ENCODE results near the gene GABPA. TPM values are rescaled to one million over a fixed set of nuclear protein-coding genes. Genes with fewer than 3 reads are reported as not detected.
A peak's percentile ranks its signal among the peaks of the same experiment; 100 is the strongest.

Gene GABPA
- total RNA-seq, 1 experiment from 2014 or later, result 20.4 TPM

DNA sequence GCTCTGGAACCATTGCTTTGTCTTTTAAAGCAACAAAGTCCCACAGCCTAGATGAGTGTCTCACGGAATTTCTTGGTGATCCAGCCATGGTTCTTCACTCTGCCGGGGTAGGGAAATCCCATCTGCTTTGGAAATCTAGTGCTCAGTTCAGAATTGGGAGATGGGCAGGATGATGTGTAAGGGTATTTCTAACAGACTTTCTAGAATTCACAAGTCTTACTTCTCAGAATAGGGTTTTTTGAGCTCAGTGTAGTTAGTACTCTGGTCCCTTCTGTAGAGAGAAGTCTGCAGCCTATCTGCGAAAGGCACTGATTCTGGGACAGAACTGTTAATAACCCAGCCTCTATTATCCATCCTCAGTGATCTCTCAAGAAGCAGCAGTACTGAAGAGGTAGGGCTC, 25.3 kb downstream of the GABPA start:
- no peak overlapping the region for H3K56ac ChIP-seq (ENCODE audit: insufficient read length, low read depth, low read length)
- no CpG with 5 or more reads among the region's 3 CpGs for WGBS (ENCODE audit: extremely low coverage, insufficient read length, low lambda C conversion rate)
- H3K4me3 Mint-ChIP-seq, result no peak overlapping the region

More for the DNA sequence above, 25.3 kb downstream of the GABPA start:
- TF ChIP-seq, protein P1, sequence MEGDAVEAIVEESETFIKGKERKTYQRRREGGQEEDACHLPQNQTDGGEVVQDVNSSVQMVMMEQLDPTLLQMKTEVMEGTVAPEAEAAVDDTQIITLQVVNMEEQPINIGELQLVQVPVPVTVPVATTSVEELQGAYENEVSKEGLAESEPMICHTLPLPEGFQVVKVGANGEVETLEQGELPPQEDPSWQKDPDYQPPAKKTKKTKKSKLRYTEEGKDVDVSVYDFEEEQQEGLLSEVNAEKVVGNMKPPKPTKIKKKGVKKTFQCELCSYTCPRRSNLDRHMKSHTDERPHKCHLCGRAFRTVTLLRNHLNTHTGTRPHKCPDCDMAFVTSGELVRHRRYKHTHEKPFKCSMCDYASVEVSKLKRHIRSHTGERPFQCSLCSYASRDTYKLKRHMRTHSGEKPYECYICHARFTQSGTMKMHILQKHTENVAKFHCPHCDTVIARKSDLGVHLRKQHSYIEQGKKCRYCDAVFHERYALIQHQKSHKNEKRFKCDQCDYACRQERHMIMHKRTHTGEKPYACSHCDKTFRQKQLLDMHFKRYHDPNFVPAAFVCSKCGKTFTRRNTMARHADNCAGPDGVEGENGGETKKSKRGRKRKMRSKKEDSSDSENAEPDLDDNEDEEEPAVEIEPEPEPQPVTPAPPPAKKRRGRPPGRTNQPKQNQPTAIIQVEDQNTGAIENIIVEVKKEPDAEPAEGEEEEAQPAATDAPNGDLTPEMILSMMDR (conservative IDR thresholded peaks at IDR 0.05), result no peak
- H3K79me1 ChIP-seq (ENCODE audit: insufficient read depth, low read depth, low read length, poor library complexity, severe bottlenecking), result no peaks in the 10 kb centered on the region
- Mint-ChIP-seq H3K36me3 (ENCODE audit: insufficient read depth in 1 of 3, low read depth in 3 of 3) (peaks cover 6 to 56% (median 52%) of the 10 kb centered on the region in 3 experiments; a peak in 5 of 7 replicates), H3K4me1 (no peaks in the 10 kb centered on the region), H3K27ac (0 out of 7 replicates have a peak overlapping the region, but pooled peaks of 1 of the 3 experiments have one; percentile 71), H3K27me3 (ENCODE audit: low read depth) (no peaks in the 10 kb centered on the region), H3K9me3 (no peaks in the 10 kb centered on the region)
- no peak overlapping the region for H3T11ph ChIP-seq (ENCODE audit: low read length)
- no peak overlapping the region for H2AFZ ChIP-seq (ENCODE audit: low read length)
- no peak overlapping the region for H2BK12ac ChIP-seq (ENCODE audit: insufficient read length, low read depth, low read length)
- no peaks in the 10 kb centered on the region for H3K23me2 ChIP-seq (ENCODE audit: insufficient read length, low read depth, low read length, poor library complexity, severe bottlenecking)
- no peak overlapping the region for H4K8ac ChIP-seq (replicated peaks; ENCODE audit: insufficient read length, low read depth, low read length)
- H2BK5ac ChIP-seq (ENCODE audit: insufficient read length, low read length), result no peak overlapping the region
- H2AK5ac ChIP-seq (ENCODE audit: insufficient read length, low read length), result no peak overlapping the region
- no peaks in the 10 kb centered on the region for H3K9me3 ChIP-seq (ENCODE audit: control insufficient read depth, low read depth, low read length)
- H3K4ac ChIP-seq (ENCODE audit: low read depth, low read length), result no peak overlapping the region
- H2BK15ac ChIP-seq (ENCODE audit: low read depth, low read length), result no peak overlapping the region
- no peaks in the 10 kb centered on the region for H3K4me1 ChIP-seq (ENCODE audit: insufficient read depth, low read length)
- H3K79me2 ChIP-seq (ENCODE audit: insufficient read depth, low read length), result no peaks in the 10 kb centered on the region
- H4K91ac ChIP-seq (ENCODE audit: insufficient read length, low read depth, low read length), result no peak overlapping the region
- H3K27me3 ChIP-seq (ENCODE audit: insufficient read depth, low read length), result no peaks in the 10 kb centered on the region
- no peaks in the 10 kb centered on the region for H4K20me1 ChIP-seq (ENCODE audit: control insufficient read depth, insufficient read depth, insufficient read length)
- no peak overlapping the region for H2BK20ac ChIP-seq (ENCODE audit: low read depth, low read length, poor library complexity, severe bottlenecking)
- DNase-seq, result no peak
- H3K14ac ChIP-seq (ENCODE audit: insufficient read depth, low read length), result no peak overlapping the region
- no peak overlapping the region for H4K5ac ChIP-seq (ENCODE audit: insufficient read length, low read depth, low read length)
- H3K4me2 ChIP-seq (ENCODE audit: insufficient read depth, insufficient read length, low read length), result no peak overlapping the region
- no peak overlapping the region for H3K9ac ChIP-seq (ENCODE audit: extremely low read depth, insufficient read length, low read length)
- H3K18ac ChIP-seq (ENCODE audit: insufficient read length, low read depth, low read length), result no peak overlapping the region
- no peak overlapping the region for H2BK120ac ChIP-seq (ENCODE audit: low read depth, low read length, poor library complexity, severe bottlenecking)
- H3K23ac ChIP-seq (ENCODE audit: insufficient read length, low read depth, low read length), result no peak overlapping the region
- no peak overlapping the region for H3K27ac ChIP-seq (ENCODE audit: insufficient read length, low read depth, low read length)

All from H9 (cell line).